IMR-90 (cell line): Measurements from ENCODE around the gene CWC27.

Experiments
- BHLHE40 ChIP-seq: fragments of 150-350 bp; IDR thresholded peaks from 2 replicates; pipeline ENCODE4 v1.6.1; 2016; ENCODE audit warnings: mild to moderate bottlenecking, low read depth, low read length
- CEBPB ChIP-seq: IDR thresholded peaks from 2 replicates; pipeline ENCODE4 v1.6.1; 2012; ENCODE audit warnings: low read depth, low read length, improper control_type of control experiment
- FOS ChIP-seq: fragments of 150-350 bp; IDR thresholded peaks from 2 replicates; pipeline ENCODE4 v1.6.1; 2016; ENCODE audit warnings: low read depth, low read length
- MAZ ChIP-seq: IDR thresholded peaks from 2 replicates; pipeline ENCODE4 v1.6.1; 2012; ENCODE audit warnings: low read depth, mild to moderate bottlenecking, low read length, improper control_type of control experiment, moderate library complexity, borderline replicate concordance
- MXI1 ChIP-seq: IDR thresholded peaks from 2 replicates; pipeline ENCODE4 v1.6.1; 2012; ENCODE audit warnings: low read depth, mild to moderate bottlenecking, low read length, moderate library complexity, borderline replicate concordance
- NFE2L2 ChIP-seq: fragments of 150-350 bp; IDR thresholded peaks from 2 replicates; pipeline ENCODE4 v1.6.1; 2016; ENCODE audit warnings: low read depth, mild to moderate bottlenecking, low read length
- POLR2A ChIP-seq: IDR thresholded peaks from 2 replicates; pipeline ENCODE4 v1.6.1; 2012; ENCODE audit warnings: mild to moderate bottlenecking, low read depth, low read length
- RAD21 ChIP-seq: IDR thresholded peaks from 2 replicates; pipeline ENCODE4 v1.6.1; 2012; ENCODE audit warnings: low read length, improper control_type of control experiment
- SMC3 ChIP-seq: fragments of 150-350 bp; IDR thresholded peaks from 2 replicates; pipeline ENCODE4 v1.6.1; 2016; ENCODE audit warnings: low read depth, mild to moderate bottlenecking, antibody characterized with exemption, low read length, moderate library complexity
- TF ChIP-seq, protein P1 (sequence below): conservative IDR thresholded peaks from 2 replicates; pipeline ENCODE4 v1.5.1; 2012; ENCODE audit warnings: mild to moderate bottlenecking, low read depth, low read length, improper control_type of control experiment
- TF ChIP-seq, protein P2 (sequence below): fragments of 150-350 bp; IDR thresholded peaks from 2 replicates; pipeline ENCODE4 v1.6.1; 2017; ENCODE audit warnings: mild to moderate bottlenecking, antibody characterized with exemption, low read length, low read depth

DNA sequence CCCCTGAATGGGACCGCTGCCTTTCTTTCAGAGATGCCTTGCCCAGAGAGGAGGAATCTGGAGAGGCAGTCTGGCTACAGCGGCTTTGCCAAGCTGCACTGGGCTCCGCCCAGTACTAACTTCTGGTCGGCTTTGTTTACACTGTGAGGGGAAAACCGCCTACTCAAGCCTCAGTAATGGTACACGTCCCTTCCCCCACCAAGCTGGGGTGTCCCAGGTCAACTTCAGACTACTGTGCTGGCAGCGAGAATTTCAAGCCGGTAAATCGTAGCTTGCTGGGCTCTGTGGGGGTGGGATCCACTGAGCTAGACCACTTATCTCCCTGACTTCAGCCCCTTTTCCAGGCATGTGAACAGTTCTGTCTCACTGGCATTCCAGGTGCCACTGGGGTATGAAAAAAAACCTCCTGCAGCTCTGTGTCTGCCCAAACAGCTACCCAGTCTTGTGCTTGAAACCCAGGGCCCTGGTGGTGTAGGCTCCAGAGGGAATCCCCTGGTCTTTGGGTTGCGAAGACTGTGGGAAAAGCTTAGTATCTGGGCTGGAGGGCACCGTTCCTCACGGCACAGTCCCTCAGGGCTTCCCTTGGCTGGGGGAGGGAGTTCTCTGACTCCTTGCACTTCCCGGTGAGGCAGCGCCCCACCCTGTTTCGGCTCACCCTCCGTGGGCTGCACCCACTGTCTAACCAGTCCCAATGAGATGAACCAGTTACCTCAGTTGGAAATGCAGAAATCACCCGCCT is 171.2 kb downstream of the CWC27 start:
- TF ChIP-seq, protein P1, sequence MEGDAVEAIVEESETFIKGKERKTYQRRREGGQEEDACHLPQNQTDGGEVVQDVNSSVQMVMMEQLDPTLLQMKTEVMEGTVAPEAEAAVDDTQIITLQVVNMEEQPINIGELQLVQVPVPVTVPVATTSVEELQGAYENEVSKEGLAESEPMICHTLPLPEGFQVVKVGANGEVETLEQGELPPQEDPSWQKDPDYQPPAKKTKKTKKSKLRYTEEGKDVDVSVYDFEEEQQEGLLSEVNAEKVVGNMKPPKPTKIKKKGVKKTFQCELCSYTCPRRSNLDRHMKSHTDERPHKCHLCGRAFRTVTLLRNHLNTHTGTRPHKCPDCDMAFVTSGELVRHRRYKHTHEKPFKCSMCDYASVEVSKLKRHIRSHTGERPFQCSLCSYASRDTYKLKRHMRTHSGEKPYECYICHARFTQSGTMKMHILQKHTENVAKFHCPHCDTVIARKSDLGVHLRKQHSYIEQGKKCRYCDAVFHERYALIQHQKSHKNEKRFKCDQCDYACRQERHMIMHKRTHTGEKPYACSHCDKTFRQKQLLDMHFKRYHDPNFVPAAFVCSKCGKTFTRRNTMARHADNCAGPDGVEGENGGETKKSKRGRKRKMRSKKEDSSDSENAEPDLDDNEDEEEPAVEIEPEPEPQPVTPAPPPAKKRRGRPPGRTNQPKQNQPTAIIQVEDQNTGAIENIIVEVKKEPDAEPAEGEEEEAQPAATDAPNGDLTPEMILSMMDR = no peak
- TF ChIP-seq CEBPB = no peak
- no peak for TF ChIP-seq BHLHE40
- TF ChIP-seq, protein P2, sequence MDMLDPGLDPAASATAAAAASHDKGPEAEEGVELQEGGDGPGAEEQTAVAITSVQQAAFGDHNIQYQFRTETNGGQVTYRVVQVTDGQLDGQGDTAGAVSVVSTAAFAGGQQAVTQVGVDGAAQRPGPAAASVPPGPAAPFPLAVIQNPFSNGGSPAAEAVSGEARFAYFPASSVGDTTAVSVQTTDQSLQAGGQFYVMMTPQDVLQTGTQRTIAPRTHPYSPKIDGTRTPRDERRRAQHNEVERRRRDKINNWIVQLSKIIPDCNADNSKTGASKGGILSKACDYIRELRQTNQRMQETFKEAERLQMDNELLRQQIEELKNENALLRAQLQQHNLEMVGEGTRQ = no peak
- TF ChIP-seq RAD21 = no peak
- TF ChIP-seq POLR2A = no peak
- TF ChIP-seq MXI1 = no peak
- TF ChIP-seq SMC3 = no peak
- no peak for TF ChIP-seq NFE2L2
- no peak for TF ChIP-seq MAZ
- no peak for TF ChIP-seq FOS
